Mesendoderm (in vitro differentiated cells): ENCODE measurements around the gene MED16.
A peak's percentile ranks its signal among the peaks of the same experiment; 100 is the strongest.
"Not testable (repeated sequence)": the region's sequence is repeated elsewhere in the genome, so short reads cannot be mapped to it uniquely, and the experiment has no call there.

Experiments used
- DNase-seq: peaks from one replicate; pipeline ENCODE4 v3.0.0; 2013
- H2AK5ac ChIP-seq: 2 replicates; pipeline ENCODE4 v1.6.1; 2013; ENCODE audit warnings: low read length, inconsistent platforms
- H2BK120ac ChIP-seq: 2 replicates; pipeline ENCODE4 v1.6.1; 2013; ENCODE audit warnings: low read depth, mild to moderate bottlenecking, low read length, moderate library complexity, mixed read lengths
- H2BK15ac ChIP-seq: replicated peaks from 2 replicates; pipeline ENCODE4 v1.6.1; 2013; ENCODE audit warnings: low read depth, mild to moderate bottlenecking, moderate library complexity
- H2BK5ac ChIP-seq: 2 replicates; pipeline ENCODE4 v1.6.1; 2013; ENCODE audit warnings: low read length, inconsistent platforms
- H3K18ac ChIP-seq: 2 replicates; pipeline ENCODE4 v1.6.1; 2013; ENCODE audit warnings: mild to moderate bottlenecking, low read length, mixed read lengths
- H3K23ac ChIP-seq: one replicate; pipeline ENCODE4 v1.6.1; 2013; ENCODE audit warnings: low read length
- H3K27ac ChIP-seq: 2 replicates; pipeline ENCODE4 v1.5.1; 2013; ENCODE audit warnings: low read depth, mild to moderate bottlenecking, inconsistent platforms, low read length, moderate library complexity
- H3K27me3 ChIP-seq: 2 replicates; pipeline ENCODE4 v1.6.1; 2013; ENCODE audit warnings: low read length, control low read depth, mild to moderate bottlenecking, inconsistent platforms; ENCODE audit not compliant: insufficient read depth, poor library complexity
- H3K36me3 ChIP-seq: 2 replicates; pipeline ENCODE4 v1.6.1; 2013; ENCODE audit warnings: low read length, inconsistent platforms; ENCODE audit not compliant: control insufficient read depth, insufficient read depth
- H3K4ac ChIP-seq: one replicate; pipeline ENCODE4 v1.6.1; 2013; ENCODE audit warnings: low read depth, mild to moderate bottlenecking, low read length, moderate library complexity
- H3K4me1 ChIP-seq: 2 replicates; pipeline ENCODE4 v1.6.1; 2013; ENCODE audit warnings: low read depth, low read length, inconsistent platforms; ENCODE audit not compliant: control insufficient read depth
- H3K4me2 ChIP-seq: 2 replicates; pipeline ENCODE4 v1.6.1; 2013; ENCODE audit warnings: low read length
- H3K4me3 ChIP-seq: 2 replicates; pipeline ENCODE4 v1.5.1; 2013; ENCODE audit warnings: mild to moderate bottlenecking, low read length
- H3K56ac ChIP-seq: one replicate; pipeline ENCODE4 v1.6.1; 2013; ENCODE audit warnings: low read length
- H3K79me1 ChIP-seq: 2 replicates; pipeline ENCODE4 v1.6.1; 2013; ENCODE audit warnings: low read length, inconsistent platforms
- H3K79me2 ChIP-seq: 2 replicates; pipeline ENCODE4 v1.6.1; 2013; ENCODE audit warnings: mild to moderate bottlenecking, low read length; ENCODE audit not compliant: control insufficient read depth, insufficient read depth
- H3K9ac ChIP-seq: 2 replicates; pipeline ENCODE4 v1.6.1; 2013; ENCODE audit warnings: low read length, inconsistent platforms
- H4K5ac ChIP-seq: one replicate; pipeline ENCODE4 v1.6.1; 2013; ENCODE audit warnings: low read length
- H4K8ac ChIP-seq: one replicate; pipeline ENCODE4 v1.6.1; 2013; ENCODE audit warnings: low read depth, mild to moderate bottlenecking, control low read depth, low read length, moderate library complexity
- WGBS: extraction: QIAGEN DNeasy Blood & Tissue Kit; methylation state at CpG from one replicate; pipeline ENCODE4 v1.1.7; 2013; ENCODE audit warnings: low lambda C conversion rate, missing lambda C conversion rate; ENCODE audit not compliant: insufficient coverage; ENCODE audit errors: extremely low coverage; 5-methylcytosine and 5-hydroxymethylcytosine counted together

MED16 gene

DNA sequence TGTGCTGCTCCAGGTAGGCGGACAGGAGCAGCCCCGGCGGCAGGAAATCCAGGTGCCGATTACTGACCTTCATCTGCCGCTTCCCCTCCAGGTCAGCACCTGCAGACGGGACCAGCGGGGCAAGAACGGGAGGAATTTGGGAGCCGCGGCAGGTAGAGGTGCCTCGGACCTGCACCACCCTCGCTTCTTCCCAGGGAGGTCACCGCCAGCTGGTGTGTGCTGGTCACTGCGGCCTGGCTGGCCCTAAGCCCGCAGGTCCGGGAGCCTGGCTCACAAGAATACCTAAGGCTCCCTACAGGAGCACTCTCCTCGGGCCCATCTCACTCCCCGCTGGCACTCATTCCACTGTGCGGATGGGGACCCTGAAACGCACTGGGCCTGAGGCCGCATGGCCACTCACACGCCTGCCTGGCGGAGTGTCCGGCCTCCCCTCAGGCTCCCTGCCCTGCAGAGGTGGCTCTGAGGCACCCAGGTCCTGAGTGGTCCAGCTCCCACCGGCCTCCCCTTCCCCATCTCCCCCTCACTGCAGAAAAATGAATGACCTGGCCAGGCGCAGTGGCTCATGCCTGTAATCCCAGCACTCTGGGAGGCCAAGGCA lies 4.6 kb upstream of the MED16 start:
- Histone ChIP-seq H3K9ac (no peak overlapping the region), H3K27ac (no peak overlapping the region), H3K36me3 (no peaks in the 10 kb centered on the region), H3K27me3 (no peaks in the 10 kb centered on the region), H3K4me3 (no peak overlapping the region), H2AK5ac (no peak overlapping the region), H3K18ac (no peak overlapping the region), H3K4me1 (no peaks in the 10 kb centered on the region), H3K4ac (no peak overlapping the region), H3K23ac (no peak overlapping the region), H4K5ac (no peak overlapping the region), H2BK120ac (no peak overlapping the region), H3K56ac (no peak overlapping the region), H3K4me2 (no peak overlapping the region), H2BK15ac (no peak overlapping the region), H2BK5ac (no peak overlapping the region), H3K79me1 (no peaks in the 10 kb centered on the region), H3K79me2 (no peaks in the 10 kb centered on the region), H4K8ac (no peak overlapping the region)
- no peak for DNase-seq
- no CpG with 5 or more reads among the region's 26 CpGs for WGBS

DNA sequence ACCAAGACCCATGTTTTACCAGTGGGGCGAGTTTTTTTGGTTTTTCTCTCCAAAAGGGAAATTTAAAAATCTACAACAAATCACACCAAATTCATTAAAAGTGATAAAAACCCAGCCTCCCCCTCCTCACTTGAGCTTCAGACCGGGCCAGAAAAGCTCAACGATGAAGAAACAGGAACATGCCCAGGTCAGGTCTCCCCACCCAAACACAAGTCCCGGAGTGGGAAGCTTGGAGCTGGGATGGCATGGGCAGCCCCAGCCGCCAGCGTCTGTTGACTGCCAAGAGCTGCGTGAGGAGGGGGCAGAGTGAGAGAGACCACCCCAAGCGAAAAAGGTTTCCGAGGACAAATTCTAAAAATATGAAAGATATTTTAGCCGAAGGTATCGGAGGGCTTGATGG lies 4.0 kb upstream of the MED16 start:
- no peaks in the 10 kb centered on the region for H3K27me3 ChIP-seq
- H3K4ac ChIP-seq: no peak overlapping the region
- no peak overlapping the region for H3K9ac ChIP-seq
- H3K4me3 ChIP-seq: no peak overlapping the region
- H3K79me2 ChIP-seq: peaks cover 3% of the 10 kb centered on the region
- H3K27ac ChIP-seq: no peak overlapping the region
- H3K23ac ChIP-seq: no peak overlapping the region
- no peak overlapping the region for H2BK5ac ChIP-seq
- H4K5ac ChIP-seq: no peak overlapping the region
- no peak overlapping the region for H2BK15ac ChIP-seq
- H2AK5ac ChIP-seq: no peak overlapping the region
- no peak overlapping the region for H2BK120ac ChIP-seq
- no peaks in the 10 kb centered on the region for H3K36me3 ChIP-seq
- no peak overlapping the region for H3K4me2 ChIP-seq
- WGBS: no CpG with 5 or more reads among the region's 11 CpGs
- no peak overlapping the region for H3K18ac ChIP-seq
- H4K8ac ChIP-seq: no peak overlapping the region
- no peak for DNase-seq
- no peaks in the 10 kb centered on the region for H3K4me1 ChIP-seq
- H3K56ac ChIP-seq: no peak overlapping the region
- no peaks in the 10 kb centered on the region for H3K79me1 ChIP-seq

DNA sequence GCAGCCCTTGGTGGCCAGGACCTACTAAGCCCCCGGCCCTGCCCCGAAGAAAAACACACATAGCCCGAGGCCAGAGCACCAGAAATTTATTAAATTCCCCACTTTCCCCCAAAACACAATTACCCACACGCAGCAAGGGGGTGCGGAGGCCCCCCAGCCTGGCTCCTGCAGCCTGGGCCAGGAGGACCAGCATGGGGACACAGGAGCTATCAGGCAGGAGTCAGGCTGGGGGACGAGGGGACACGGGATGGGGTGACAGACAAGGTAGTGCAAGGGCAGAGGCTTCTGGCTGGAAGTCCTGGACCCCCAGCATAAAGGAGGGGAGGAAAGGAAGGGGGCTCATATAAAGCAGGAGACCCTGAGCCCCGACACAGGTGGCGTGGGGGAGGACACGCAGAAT lies 3.4 kb upstream of the MED16 start:
- no peak overlapping the region for H3K56ac ChIP-seq
- H4K8ac ChIP-seq: no peak overlapping the region
- no peak overlapping the region for H3K4ac ChIP-seq
- no peak overlapping the region for H4K5ac ChIP-seq
- H2AK5ac ChIP-seq: no peak overlapping the region
- H2BK120ac ChIP-seq: no peak overlapping the region
- no peak overlapping the region for H3K9ac ChIP-seq
- no peak for DNase-seq
- H3K4me2 ChIP-seq: no peak overlapping the region
- no peak overlapping the region for H2BK15ac ChIP-seq
- WGBS: no CpG with 5 or more reads among the region's 10 CpGs
- H3K27me3 ChIP-seq: no peaks in the 10 kb centered on the region
- H3K4me3 ChIP-seq: no peak overlapping the region
- H3K27ac ChIP-seq: no peak overlapping the region
- H3K23ac ChIP-seq: no peak overlapping the region
- no peaks in the 10 kb centered on the region for H3K4me1 ChIP-seq
- H2BK5ac ChIP-seq: no peak overlapping the region
- peaks cover 3% of the 10 kb centered on the region for H3K79me2 ChIP-seq
- H3K79me1 ChIP-seq: no peaks in the 10 kb centered on the region
- H3K18ac ChIP-seq: no peak overlapping the region
- no peaks in the 10 kb centered on the region for H3K36me3 ChIP-seq

DNA sequence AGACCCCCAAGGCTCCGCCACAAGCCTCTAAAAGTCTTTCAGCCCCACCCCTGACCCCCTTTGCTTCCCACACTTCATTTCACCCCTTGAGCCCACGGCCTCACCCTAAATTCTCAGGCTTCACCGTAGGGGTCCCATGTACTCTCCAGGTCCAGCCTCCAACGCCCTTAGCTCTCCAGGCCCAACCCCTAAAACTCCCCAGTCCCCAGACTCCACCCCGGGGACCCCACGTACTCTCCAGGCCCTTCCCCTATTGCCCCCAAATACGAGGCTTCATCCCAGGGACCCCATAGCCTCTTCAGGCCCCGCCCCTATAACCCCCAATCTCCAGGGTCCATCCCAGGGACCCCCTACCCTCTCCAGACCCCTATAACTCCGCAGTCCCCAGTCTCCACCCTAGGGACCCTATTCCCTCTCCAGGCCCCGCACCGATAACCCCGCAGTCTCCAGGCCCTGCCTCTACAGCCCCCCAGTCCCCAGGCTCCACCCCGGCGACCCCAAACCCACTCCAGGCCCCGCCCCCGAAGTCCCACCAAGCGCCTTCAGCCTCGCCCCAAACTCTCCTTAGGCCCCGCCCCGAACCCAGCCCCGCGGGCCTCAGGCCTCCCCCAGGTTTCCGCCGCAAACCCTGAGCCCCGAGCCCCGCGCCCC lies 619 bp downstream of the MED16 start:
- no CpG with 5 or more reads among the region's 27 CpGs for WGBS
- no peak overlapping the region for H3K27ac ChIP-seq

DNA sequence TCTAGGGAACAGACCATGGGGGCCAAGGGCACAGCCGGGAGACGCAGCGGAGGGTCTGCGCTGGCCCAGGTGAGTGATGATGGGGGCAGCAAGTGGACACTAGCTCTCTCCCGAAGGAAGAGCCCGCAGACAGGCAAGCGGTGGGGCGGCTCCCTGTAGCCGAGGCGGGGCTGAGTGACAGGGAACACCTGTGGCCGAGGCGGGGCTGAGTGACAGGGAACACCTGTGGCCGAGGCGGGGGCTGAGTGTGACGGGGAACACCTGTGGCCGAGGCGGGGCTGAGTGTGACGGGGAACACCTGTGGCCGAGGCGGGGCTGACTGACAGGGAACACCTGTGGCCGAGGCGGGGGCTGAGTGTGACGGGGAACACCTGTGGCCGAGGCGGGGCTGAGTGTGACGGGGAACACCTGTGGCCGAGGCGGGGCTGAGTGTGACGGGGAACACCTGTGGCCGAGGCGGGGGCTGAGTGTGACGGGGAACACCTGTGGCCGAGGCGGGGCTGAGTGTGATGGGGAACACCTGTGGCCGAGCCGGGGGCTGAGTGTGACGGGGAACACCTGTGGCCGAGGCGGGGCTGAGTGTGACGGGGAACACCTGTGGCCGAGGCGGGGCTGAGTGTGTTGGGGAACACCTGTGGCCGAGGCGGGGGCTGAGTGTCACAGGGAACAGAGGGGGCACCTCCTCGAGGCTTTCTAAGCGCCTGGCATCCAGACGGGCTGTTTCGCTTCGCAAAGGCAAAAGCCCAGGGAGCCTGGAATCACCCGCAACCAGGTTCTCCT lies 1.4 kb downstream of the MED16 start:
- Histone ChIP-seq H3K56ac (peak overlapping the region; percentile 91), H3K9ac (peak overlapping the region; percentile 84)
- not testable (repeated sequence) for H3K4me1 ChIP-seq, H2BK15ac ChIP-seq, H3K36me3 ChIP-seq, H4K8ac ChIP-seq, H3K18ac ChIP-seq, H2AK5ac ChIP-seq, H3K79me2 ChIP-seq, DNase-seq, H3K27ac ChIP-seq, H3K4me3 ChIP-seq, H3K23ac ChIP-seq, H3K4me2 ChIP-seq, H3K79me1 ChIP-seq, H4K5ac ChIP-seq, H3K27me3 ChIP-seq, H2BK120ac ChIP-seq, H3K4ac ChIP-seq, H2BK5ac ChIP-seq
- no CpG with 5 or more reads among the region's 50 CpGs for WGBS

More for the DNA sequence above, 619 bp downstream of the MED16 start:
- no peaks in the 10 kb centered on the region for H3K79me1 ChIP-seq
- peak overlapping the region; percentile 78 for H3K4me2 ChIP-seq
- no peak overlapping the region for H2BK5ac ChIP-seq
- peak overlapping the region; percentile 97 for H4K8ac ChIP-seq
- no peaks in the 10 kb centered on the region for H3K36me3 ChIP-seq
- H3K4me1 ChIP-seq: no peaks in the 10 kb centered on the region
- H3K23ac ChIP-seq: no peak overlapping the region
- peak overlapping the region; percentile 98 for H3K18ac ChIP-seq
- H2BK15ac ChIP-seq: no peak overlapping the region
- peak overlapping the region; percentile 89 for H3K4ac ChIP-seq
- no peak for DNase-seq
- H3K27me3 ChIP-seq: no peaks in the 10 kb centered on the region
- peak overlapping the region; percentile 84 for H3K9ac ChIP-seq
- H3K79me2 ChIP-seq: peaks cover 3% of the 10 kb centered on the region
- H3K4me3 ChIP-seq: peak overlapping the region; percentile 63
- H4K5ac ChIP-seq: no peak overlapping the region
- peak overlapping the region; percentile 38 for H2AK5ac ChIP-seq
- H3K56ac ChIP-seq: peak overlapping the region; percentile 91
- no peak overlapping the region for H2BK120ac ChIP-seq
